SHP77 treated with DMSO at 0.1 percent for 48 hours (cell line): ENCODE measurements around the gene INAFM2.

ENCODE experiments used
- DNase-seq: peaks from one replicate; lab custom pipeline; 2025; lab: John Stamatoyannopoulos, UW

INAFM2 gene

GRCh38 chr15:40287968-40288367, 35.5 kb upstream of the INAFM2 start:
- no peak for DNase-seq

- DNase-seq, result no peak
Measured at GRCh38 chr15:40289140-40289775, 34.2 kb upstream of the INAFM2 start.

GRCh38 chr15:40290545-40290917, 33.0 kb upstream of the INAFM2 start:
- DNase-seq, result no peak

- DNase-seq, result no peak
Measured at GRCh38 chr15:40290918-40291574, 32.4 kb upstream of the INAFM2 start.

- DNase-seq, result no peak
Measured at GRCh38 chr15:40292246-40292645, 31.2 kb upstream of the INAFM2 start.

GRCh38 chr15:40293006-40293405, 30.5 kb upstream of the INAFM2 start:
- DNase-seq, result no peak

- DNase-seq, result no peak
Measured at GRCh38 chr15:40293905-40294895, 29.3 kb upstream of the INAFM2 start.

- no peak for DNase-seq
Measured at GRCh38 chr15:40295297-40295696, 28.2 kb upstream of the INAFM2 start.

- no peak for DNase-seq
Measured at GRCh38 chr15:40295877-40296560, 27.5 kb upstream of the INAFM2 start.

- no peak for DNase-seq
Measured at GRCh38 chr15:40296561-40297230, 26.8 kb upstream of the INAFM2 start.

GRCh38 chr15:40297356-40297755, 26.1 kb upstream of the INAFM2 start:
- DNase-seq, result no peak

GRCh38 chr15:40298216-40298935, 25.1 kb upstream of the INAFM2 start:
- DNase-seq, result no peak

GRCh38 chr15:40300367-40300766, 23.1 kb upstream of the INAFM2 start:
- no peak for DNase-seq

GRCh38 chr15:40300771-40301170, 22.7 kb upstream of the INAFM2 start:
- no peak for DNase-seq

- no peak for DNase-seq
Measured at GRCh38 chr15:40301467-40302179, 21.9 kb upstream of the INAFM2 start.

- DNase-seq, result no peak
Measured at GRCh38 chr15:40302288-40302886, 21.1 kb upstream of the INAFM2 start.

- DNase-seq, result no peak
Measured at GRCh38 chr15:40302981-40303380, 20.5 kb upstream of the INAFM2 start.

GRCh38 chr15:40303576-40303975, 19.9 kb upstream of the INAFM2 start:
- DNase-seq, result no peak

GRCh38 chr15:40305281-40305680, 18.2 kb upstream of the INAFM2 start:
- DNase-seq, result no peak

- DNase-seq, result no peak
Measured at GRCh38 chr15:40306371-40306770, 17.1 kb upstream of the INAFM2 start.
